Keratinocyte (primary cell): ENCODE data around the gene R3HCC1L. TPM values are rescaled to one million over a fixed set of nuclear protein-coding genes. Genes with fewer than 3 reads are reported as not detected.

Experiments used
- DNase-seq: peaks from one replicate; pipeline ENCODE4 v3.0.0-alpha.2; 2011; ENCODE audit warnings: low read depth, missing footprints, low spot score
- FAIRE-seq: peaks from 2 replicates; lab custom pipeline; 2011; peaks lifted over from hg19 to GRCh38; lab: Jason Lieb, UNC
- H2AFZ ChIP-seq: 2 replicates; pipeline ENCODE4 v1.6.0; 2012; ENCODE audit warnings: low read length, control low read depth, inconsistent platforms; ENCODE audit not compliant: control insufficient read depth
- H3K27ac ChIP-seq: 2 replicates; pipeline ENCODE4 v1.5.1; 2011; ENCODE audit warnings: low read length; ENCODE audit not compliant: control insufficient read depth, insufficient read depth
- H3K27me3 ChIP-seq: 3 replicates; pipeline ENCODE4 v1.6.0; 2011; ENCODE audit warnings: low read length; ENCODE audit not compliant: control insufficient read depth, insufficient read depth; ENCODE audit errors: extremely low read depth
- H3K36me3 ChIP-seq, 2 experiments: 2 replicates in 1 of 2; 3 replicates in 1 of 2; pipeline ENCODE4 v1.5.1; 2011; ENCODE audit warnings: low read length in 2 of 2, mild to moderate bottlenecking in 1 of 2; ENCODE audit not compliant: control insufficient read depth in 2 of 2, insufficient read depth in 2 of 2; ENCODE audit errors: extremely low read depth in 1 of 2
- H3K4me1 ChIP-seq: 3 replicates; pipeline ENCODE4 v1.5.1; 2011; ENCODE audit warnings: low read length; ENCODE audit not compliant: control insufficient read depth, insufficient read depth; ENCODE audit errors: extremely low read depth
- H3K4me2 ChIP-seq: 3 replicates; pipeline ENCODE4 v1.6.0; 2011; ENCODE audit warnings: low read depth, low read length; ENCODE audit not compliant: control insufficient read depth, insufficient read depth; ENCODE audit errors: extremely low read depth
- H3K4me3 ChIP-seq, 3 experiments: fragments of 200-600 bp in 1 of 3; sonication (generic) in 1 of 3; 2 replicates in 2 of 3; 3 replicates in 1 of 3; pipeline ENCODE4 v1.5.1; 2011 to 2016; ENCODE audit warnings: low read length in 3 of 3, mild to moderate bottlenecking in 3 of 3, control low read depth in 2 of 3, inconsistent platforms in 1 of 3, low read depth in 1 of 3, mixed read lengths in 1 of 3, mixed run types in 1 of 3, moderate library complexity in 1 of 3; ENCODE audit not compliant: control insufficient read depth in 2 of 3, insufficient read depth in 2 of 3; ENCODE audit errors: extremely low read depth in 1 of 3
- H3K79me2 ChIP-seq: 2 replicates; pipeline ENCODE4 v1.6.0; 2012; ENCODE audit warnings: low read length; ENCODE audit not compliant: control insufficient read depth, insufficient read depth
- H3K9ac ChIP-seq: 3 replicates; pipeline ENCODE4 v1.6.0; 2011; ENCODE audit warnings: low read length; ENCODE audit not compliant: control insufficient read depth, insufficient read depth; ENCODE audit errors: extremely low read depth
- H3K9me1 ChIP-seq: 3 replicates; pipeline ENCODE4 v1.6.0; 2011; ENCODE audit warnings: low read length; ENCODE audit not compliant: control insufficient read depth, insufficient read depth; ENCODE audit errors: extremely low read depth
- H3K9me3 ChIP-seq: 2 replicates; pipeline ENCODE4 v1.5.1; 2012; ENCODE audit warnings: low read depth, low read length; ENCODE audit not compliant: control insufficient read depth
- H4K20me1 ChIP-seq: 3 replicates; pipeline ENCODE4 v1.6.0; 2011; ENCODE audit warnings: low read length; ENCODE audit not compliant: control insufficient read depth, insufficient read depth; ENCODE audit errors: extremely low read depth
- CTCF ChIP-seq, 3 experiments: IDR thresholded peaks in 1 of 3; conservative IDR thresholded peaks in 1 of 3; optimal IDR thresholded peaks in 1 of 3; 2 replicates in 2 of 3; 3 replicates in 1 of 3; pipeline versions ENCODE3 to v1.5.1; 2011; ENCODE audit warnings: low read length in 3 of 3, mild to moderate bottlenecking in 3 of 3, moderate library complexity in 2 of 3, control low read depth in 1 of 3, inconsistent platforms in 1 of 3; ENCODE audit not compliant: insufficient read depth in 2 of 3; ENCODE audit errors: extremely low read depth in 1 of 3
- EZH2 ChIP-seq: IDR thresholded peaks from one replicate; pipeline ENCODE4 v1.6.1; 2012; ENCODE audit warnings: inconsistent platforms, mild to moderate bottlenecking, low read length, moderate library complexity
- dilution Hi-C: fragments of 300-500 bp; cut with MboI; formaldehyde crosslinking; loops from one replicate; pipeline ENCODE4 v1.7.0; 2020; ENCODE audit warnings: low sequenced_read_pairs; ENCODE audit not compliant: extremely low pct_ligation_motif_present
- polyA plus RNA-seq, 5 experiments: library from polyadenylated mRNA; depleted of rRNA in 3 of 5; stranded (reverse) in 3 of 5; stranded (forward) in 1 of 5; unstranded in 1 of 5; fragments of >200 nt; gene quantifications; 1 replicate in 1 of 5; 2 replicates in 3 of 5; 3 replicates in 1 of 5; pipeline versions ENCODE4 v1.2.1 to v1.2.3, GENCODE V29; 2011 to 2012; ENCODE audit warnings: missing spikeins in 2 of 5, low read depth in 1 of 5, low replicate concordance in 1 of 5

R3HCC1L gene
- polyA plus RNA-seq, 1 donor (not counting 4 experiments of a cell fraction or from before 2014, with no cell fraction given), result 11.7 TPM

DNA sequence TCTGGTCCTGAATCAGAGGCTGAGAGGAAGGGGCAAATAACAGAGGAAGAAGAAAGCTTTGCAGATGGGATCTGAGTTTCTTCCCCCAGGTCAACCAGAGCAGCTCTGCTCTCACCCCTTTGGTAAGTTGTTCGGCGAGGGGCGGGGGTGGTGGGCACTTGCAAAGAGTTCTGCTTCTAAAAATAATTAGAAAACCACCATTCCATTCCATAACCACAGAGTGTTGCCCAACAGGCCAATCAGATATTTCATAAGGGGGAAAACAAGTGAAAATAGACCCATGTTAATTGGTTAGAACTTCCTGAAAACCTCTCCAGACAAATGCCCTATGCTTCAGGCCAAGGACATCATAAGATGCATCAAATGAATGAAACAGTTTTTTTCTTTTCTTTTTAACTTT, 43.6 kb upstream of the R3HCC1L start:
- Histone ChIP-seq H3K9me1 (no peaks in the 10 kb centered on the region), H3K9ac (no peak overlapping the region), H3K4me1 (no peaks in the 10 kb centered on the region), H2AFZ (no peak overlapping the region), H3K36me3 (no peaks in the 10 kb centered on the region), H3K27ac (no peak overlapping the region), H4K20me1 (no peaks in the 10 kb centered on the region), H3K9me3 (no peaks in the 10 kb centered on the region), H3K79me2 (no peaks in the 10 kb centered on the region), H3K27me3 (no peaks in the 10 kb centered on the region), H3K4me2 (no peak overlapping the region), H3K4me3 (no peak overlapping the region)
- FAIRE-seq (no peak), DNase-seq (no peak)
- TF ChIP-seq EZH2 (no peak), CTCF (optimal IDR thresholded peaks at IDR 0.05 in 1 of 3, IDR thresholded peaks at IDR 0.05 in 1 of 3, conservative IDR thresholded peaks at IDR 0.05 in 1 of 3; ENCODE audit: extremely low read depth in 1 of 3, insufficient read depth in 2 of 3, low read length in 3 of 3) (no peak)
- dilution Hi-C loops, result no loop called here

- no peaks in the 10 kb centered on the region for H3K36me3 ChIP-seq
- H3K4me3 ChIP-seq, result no peak overlapping the region
- dilution Hi-C loops, result no loop called here
- H4K20me1 ChIP-seq, result no peaks in the 10 kb centered on the region
- no peaks in the 10 kb centered on the region for H3K4me1 ChIP-seq
- no peaks in the 10 kb centered on the region for H3K79me2 ChIP-seq
- TF ChIP-seq CTCF (optimal IDR thresholded peaks at IDR 0.05 in 1 of 3, IDR thresholded peaks at IDR 0.05 in 1 of 3, conservative IDR thresholded peaks at IDR 0.05 in 1 of 3; ENCODE audit: extremely low read depth in 1 of 3, insufficient read depth in 2 of 3, low read length in 3 of 3) (no peak), EZH2 (no peak)
- H3K9me3 ChIP-seq, result no peaks in the 10 kb centered on the region
- H3K27me3 ChIP-seq, result peaks cover 6% of the 10 kb centered on the region
- DNase-seq (no peak), FAIRE-seq (no peak)
- H3K9ac ChIP-seq, result no peak overlapping the region
- no peaks in the 10 kb centered on the region for H3K9me1 ChIP-seq
- H3K4me2 ChIP-seq, result no peak overlapping the region
- H2AFZ ChIP-seq, result no peak overlapping the region
- H3K27ac ChIP-seq, result no peak overlapping the region
These were observed 38.1 kb upstream of the R3HCC1L start for GRCh38 chr10:98096316-98096715.
